ENCODE data around the gene PSMA6.

- no peak for TF ChIP-seq EP300 (IDR thresholded peaks at IDR 0.05; ENCODE audit: low read depth)
- TF ChIP-seq CTCF (IDR thresholded peaks at IDR 0.05): no peak
Observed at GRCh38 chr14:35317820-35318219, 25.6 kb downstream of the PSMA6 start.
